Trophoblast cell (in vitro differentiated cells and primary cell): ENCODE results near the gene IKZF3.

Experiments used
- DNase-seq, 2 donors: peaks; one replicate each; pipeline ENCODE4 v3.0.0-alpha.2; 2016
- H2AFZ ChIP-seq: 2 replicates; pipeline ENCODE4 v1.6.1; 2013; ENCODE audit warnings: low read length, moderate library complexity, mild to moderate bottlenecking; ENCODE audit not compliant: insufficient read depth, poor library complexity
- H2AK5ac ChIP-seq: 2 replicates; pipeline ENCODE4 v1.6.1; 2013; ENCODE audit warnings: mild to moderate bottlenecking, low read length
- H2BK120ac ChIP-seq: 2 replicates; pipeline ENCODE4 v1.6.1; 2013; ENCODE audit warnings: low read length, mild to moderate bottlenecking, moderate library complexity; ENCODE audit not compliant: insufficient read depth, poor library complexity
- H2BK12ac ChIP-seq: 2 replicates; pipeline ENCODE4 v1.6.1; 2013; ENCODE audit warnings: mild to moderate bottlenecking, low read length, moderate library complexity
- H2BK5ac ChIP-seq: 2 replicates; pipeline ENCODE4 v1.6.1; 2013; ENCODE audit warnings: low read length, low read depth, moderate library complexity, mild to moderate bottlenecking; ENCODE audit not compliant: poor library complexity
- H3K14ac ChIP-seq: 2 replicates; pipeline ENCODE4 v1.6.1; 2013; ENCODE audit warnings: mild to moderate bottlenecking, low read length
- H3K18ac ChIP-seq: 2 replicates; pipeline ENCODE4 v1.6.1; 2013; ENCODE audit warnings: mild to moderate bottlenecking, low read length
- H3K23ac ChIP-seq: 2 replicates; pipeline ENCODE4 v1.6.1; 2013; ENCODE audit warnings: low read length
- H3K27ac ChIP-seq: 2 replicates; pipeline ENCODE4 v1.5.1; 2013; ENCODE audit warnings: low read depth, mild to moderate bottlenecking, inconsistent platforms, low read length, moderate library complexity
- H3K27me3 ChIP-seq: 2 replicates; pipeline ENCODE4 v1.6.1; 2013; ENCODE audit warnings: inconsistent platforms, mild to moderate bottlenecking, low read length, moderate library complexity; ENCODE audit not compliant: insufficient read depth
- H3K36me3 ChIP-seq, 2 experiments: 1 replicate in 1 of 2; 2 replicates in 1 of 2; pipeline ENCODE4 v1.6.1; 2013; ENCODE audit warnings: low read length in 2 of 2, mild to moderate bottlenecking in 2 of 2, moderate library complexity in 1 of 2; ENCODE audit not compliant: insufficient read depth in 2 of 2, control insufficient read depth in 1 of 2
- H3K4ac ChIP-seq: 2 replicates; pipeline ENCODE4 v1.6.1; 2013; ENCODE audit warnings: low read depth, mild to moderate bottlenecking, low read length, moderate library complexity
- H3K4me1 ChIP-seq, 2 experiments: 1 replicate in 1 of 2; 2 replicates in 1 of 2; pipeline ENCODE4 v1.6.1; 2013; ENCODE audit warnings: low read length in 2 of 2, mild to moderate bottlenecking in 2 of 2, moderate library complexity in 1 of 2; ENCODE audit not compliant: insufficient read depth in 2 of 2, control insufficient read depth in 1 of 2
- H3K4me2 ChIP-seq: 2 replicates; pipeline ENCODE4 v1.6.1; 2013; ENCODE audit warnings: inconsistent platforms, mild to moderate bottlenecking, low read length, moderate library complexity
- H3K4me3 ChIP-seq: 2 replicates; pipeline ENCODE4 v1.5.1; 2013; ENCODE audit warnings: mild to moderate bottlenecking, low read depth, low read length, inconsistent platforms
- H3K79me1 ChIP-seq: one replicate; pipeline ENCODE4 v1.6.1; 2013; ENCODE audit warnings: low read length
- H3K79me2 ChIP-seq: 2 replicates; pipeline ENCODE4 v1.6.1; 2013; ENCODE audit warnings: low read length, mild to moderate bottlenecking; ENCODE audit not compliant: control insufficient read depth, insufficient read depth, poor library complexity
- H3K9ac ChIP-seq: 2 replicates; pipeline ENCODE4 v1.6.1; 2013; ENCODE audit warnings: mild to moderate bottlenecking, low read length
- H3K9me3 ChIP-seq: 2 replicates; pipeline ENCODE4 v1.6.1; 2013; ENCODE audit warnings: low read depth, mild to moderate bottlenecking, control low read depth, inconsistent platforms, low read length; ENCODE audit not compliant: insufficient read depth
- H4K12ac ChIP-seq: 2 replicates; pipeline ENCODE4 v1.6.1; 2013; ENCODE audit warnings: low read depth, mild to moderate bottlenecking, low read length, moderate library complexity
- H4K8ac ChIP-seq: 2 replicates; pipeline ENCODE4 v1.6.1; 2013; ENCODE audit warnings: low read depth, mild to moderate bottlenecking, low read length, moderate library complexity
- H4K91ac ChIP-seq: one replicate; pipeline ENCODE4 v1.6.1; 2013; ENCODE audit warnings: low read depth, mild to moderate bottlenecking, low read length, moderate library complexity
- whole genome bisulfite sequencing: extraction: QIAGEN DNeasy Blood & Tissue Kit; methylation state at CpG from one replicate; pipeline ENCODE4 v1.1.7; 2013; ENCODE audit warnings: missing lambda C conversion rate; ENCODE audit not compliant: insufficient read length, insufficient coverage; ENCODE audit errors: extremely low coverage; 5-methylcytosine and 5-hydroxymethylcytosine counted together

IKZF3 gene

DNA sequence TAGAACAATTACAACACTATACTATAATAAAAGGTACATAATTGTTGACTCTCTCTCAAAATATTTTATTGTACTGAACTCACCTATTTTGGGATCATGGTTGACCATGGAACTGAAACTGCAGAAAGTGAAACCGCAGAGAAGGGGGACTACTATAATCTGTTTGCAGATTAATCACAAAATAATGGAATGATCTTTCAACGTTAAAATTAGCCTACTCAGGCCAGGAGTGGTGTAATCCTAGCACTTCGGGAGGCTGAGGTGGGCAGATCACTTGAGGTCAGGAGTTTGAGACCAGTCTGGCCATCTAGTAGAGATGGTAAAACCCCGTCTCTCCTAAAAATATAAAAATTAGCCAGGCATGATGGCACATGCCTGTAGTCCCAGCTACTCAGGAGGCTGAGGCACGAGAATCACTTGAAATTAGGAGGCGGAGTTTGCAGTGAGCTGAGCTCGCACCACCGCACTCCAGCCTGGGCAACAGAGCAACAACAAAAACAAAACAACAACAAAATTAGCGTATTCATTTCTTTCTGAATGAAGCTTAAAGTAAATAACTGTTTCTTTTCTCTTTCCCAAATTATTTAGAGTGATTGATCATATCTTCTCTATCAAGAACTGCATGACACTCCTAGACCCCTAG is 45.6 kb downstream of the IKZF3 start:
- Histone ChIP-seq H3K4me1 (no peaks in the 10 kb centered on the region), H3K27ac (no peak overlapping the region), H2AK5ac (no peak overlapping the region), H3K36me3 (no peaks in the 10 kb centered on the region), H3K4me2 (no peak overlapping the region), H3K18ac (no peak overlapping the region), H3K9ac (no peak overlapping the region), H3K79me2 (no peaks in the 10 kb centered on the region), H3K4ac (no peak overlapping the region), H2AFZ (no peak overlapping the region), H3K27me3 (no peaks in the 10 kb centered on the region), H3K23ac (no peak overlapping the region), H2BK120ac (no peak overlapping the region), H3K9me3 (peaks cover 2% of the 10 kb centered on the region), H4K12ac (no peak overlapping the region), H4K91ac (no peak overlapping the region), H2BK12ac (no peak overlapping the region), H3K4me3 (no peak overlapping the region), H3K79me1 (no peaks in the 10 kb centered on the region), H4K8ac (no peak overlapping the region), H2BK5ac (no peak overlapping the region), H3K14ac (no peak overlapping the region)
- DNase-seq, result no peak
- no CpG with 5 or more reads among the region's 9 CpGs for WGBS

DNA sequence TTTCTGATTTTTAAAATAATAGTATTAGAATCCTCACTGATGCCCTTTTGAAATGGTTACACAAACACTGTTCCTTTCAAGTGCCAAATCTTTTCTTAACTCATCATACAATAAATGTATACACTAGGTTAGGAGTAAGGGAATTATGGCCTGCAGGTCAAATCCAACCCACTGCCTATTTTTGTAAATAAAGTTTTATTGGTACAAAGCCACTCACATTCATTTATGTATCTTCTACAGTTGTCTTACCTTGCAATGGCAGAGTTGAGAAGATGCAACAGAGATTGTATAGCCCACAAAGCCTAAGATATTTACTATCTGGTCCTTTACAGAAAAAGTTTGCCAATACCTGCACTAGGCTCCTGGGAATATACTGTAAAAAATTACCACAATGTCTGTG is 47.8 kb downstream of the IKZF3 start:
- no peak overlapping the region for H3K14ac ChIP-seq
- no peak overlapping the region for H2BK5ac ChIP-seq
- H2AFZ ChIP-seq, result no peak overlapping the region
- no peak overlapping the region for H3K4me2 ChIP-seq
- no peaks in the 10 kb centered on the region for H3K79me2 ChIP-seq
- no peaks in the 10 kb centered on the region for H3K79me1 ChIP-seq
- H3K27ac ChIP-seq, result no peak overlapping the region
- H4K8ac ChIP-seq, result no peak overlapping the region
- no peak overlapping the region for H3K4me3 ChIP-seq
- H3K9me3 ChIP-seq, result no peaks in the 10 kb centered on the region
- no peak overlapping the region for H3K4ac ChIP-seq
- no peak overlapping the region for H2BK120ac ChIP-seq
- no peak overlapping the region for H2AK5ac ChIP-seq
- H2BK12ac ChIP-seq, result no peak overlapping the region
- no peak overlapping the region for H4K91ac ChIP-seq
- H3K9ac ChIP-seq, result no peak overlapping the region
- H3K36me3 ChIP-seq, result no peaks in the 10 kb centered on the region
- H3K18ac ChIP-seq, result no peak overlapping the region
- H4K12ac ChIP-seq, result no peak overlapping the region
- no peaks in the 10 kb centered on the region for H3K4me1 ChIP-seq
- no peaks in the 10 kb centered on the region for H3K27me3 ChIP-seq
- H3K23ac ChIP-seq, result no peak overlapping the region
- no peak for DNase-seq

DNA sequence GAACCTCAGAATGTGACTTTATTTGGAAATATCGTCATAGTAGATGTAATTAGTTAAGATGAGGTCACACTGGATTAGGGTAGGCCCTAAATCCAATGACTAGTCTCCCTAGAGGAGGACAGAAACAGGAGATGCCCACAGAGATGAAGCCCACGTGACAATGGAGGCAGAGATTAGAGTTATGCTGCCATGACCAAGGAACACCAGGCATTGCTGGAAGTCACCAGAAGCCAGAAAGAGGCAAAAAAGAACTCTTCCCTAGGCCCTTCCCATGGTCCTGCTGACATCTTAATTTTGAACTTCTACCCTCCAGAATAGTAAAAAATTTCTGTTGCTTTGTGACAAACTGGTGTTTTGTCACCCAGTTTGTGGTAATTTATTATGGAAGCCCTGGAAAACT is 49.6 kb downstream of the IKZF3 start:
- no peak overlapping the region for H2BK120ac ChIP-seq
- H3K27ac ChIP-seq, result no peak overlapping the region
- no peak overlapping the region for H2BK5ac ChIP-seq
- no peaks in the 10 kb centered on the region for H3K4me1 ChIP-seq
- H3K36me3 ChIP-seq, result no peaks in the 10 kb centered on the region
- no peaks in the 10 kb centered on the region for H3K9me3 ChIP-seq
- no peak overlapping the region for H4K91ac ChIP-seq
- no peak overlapping the region for H3K4ac ChIP-seq
- no peak overlapping the region for H4K12ac ChIP-seq
- no peak overlapping the region for H3K4me2 ChIP-seq
- WGBS, result no CpG with 5 or more reads among the region's 2 CpGs
- no peaks in the 10 kb centered on the region for H3K79me2 ChIP-seq
- no peaks in the 10 kb centered on the region for H3K27me3 ChIP-seq
- H3K79me1 ChIP-seq, result no peaks in the 10 kb centered on the region
- H2AFZ ChIP-seq, result no peak overlapping the region
- H3K23ac ChIP-seq, result no peak overlapping the region
- H4K8ac ChIP-seq, result no peak overlapping the region
- H3K4me3 ChIP-seq, result no peak overlapping the region
- H3K14ac ChIP-seq, result no peak overlapping the region
- no peak overlapping the region for H3K9ac ChIP-seq
- no peak for DNase-seq
- H2BK12ac ChIP-seq, result no peak overlapping the region
- no peak overlapping the region for H2AK5ac ChIP-seq
- no peak overlapping the region for H3K18ac ChIP-seq

DNA sequence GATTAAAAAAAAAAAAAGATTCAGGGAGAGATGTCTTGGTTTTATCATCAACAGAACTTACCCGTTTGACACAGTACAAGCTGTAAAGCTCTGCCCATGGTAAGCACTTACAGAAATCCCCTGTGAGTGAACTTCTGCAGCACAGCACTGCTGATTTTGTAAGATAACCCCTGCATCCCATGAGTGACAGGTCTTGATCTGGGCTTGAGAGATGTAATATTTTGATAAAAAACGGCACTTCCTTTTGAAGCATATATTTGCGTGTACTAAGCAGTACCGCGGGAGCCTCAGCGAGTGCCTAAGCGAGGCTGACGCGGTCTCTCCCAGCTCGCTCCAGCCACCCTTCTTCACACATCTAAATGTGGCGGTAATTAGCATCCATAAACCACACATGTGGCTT is 50.5 kb downstream of the IKZF3 start:
- no peaks in the 10 kb centered on the region for H3K9me3 ChIP-seq
- H3K27ac ChIP-seq, result no peak overlapping the region
- H3K36me3 ChIP-seq, result no peaks in the 10 kb centered on the region
- no peak overlapping the region for H3K23ac ChIP-seq
- H2AFZ ChIP-seq, result no peak overlapping the region
- H4K91ac ChIP-seq, result no peak overlapping the region
- no peak overlapping the region for H3K9ac ChIP-seq
- H3K4me3 ChIP-seq, result no peak overlapping the region
- no peak overlapping the region for H3K4ac ChIP-seq
- no peak overlapping the region for H3K18ac ChIP-seq
- H3K14ac ChIP-seq, result no peak overlapping the region
- H3K79me2 ChIP-seq, result no peaks in the 10 kb centered on the region
- no peak overlapping the region for H2BK5ac ChIP-seq
- no peak overlapping the region for H4K12ac ChIP-seq
- no peak overlapping the region for H4K8ac ChIP-seq
- no peaks in the 10 kb centered on the region for H3K79me1 ChIP-seq
- no peak overlapping the region for H2BK120ac ChIP-seq
- DNase-seq, result peak; percentile 6 to 63
- no peaks in the 10 kb centered on the region for H3K4me1 ChIP-seq
- no CpG with 5 or more reads among the region's 11 CpGs for WGBS
- no peak overlapping the region for H2BK12ac ChIP-seq
- H2AK5ac ChIP-seq, result no peak overlapping the region
- H3K4me2 ChIP-seq, result no peak overlapping the region
- H3K27me3 ChIP-seq, result no peaks in the 10 kb centered on the region
